HK-2 (cell line): ENCODE measurements around the gene BACE1.
"Not testable (repeated sequence)": the region's sequence is repeated elsewhere in the genome, so short reads cannot be mapped to it uniquely, and the experiment has no call there.

Experiments used
- DNase-seq: peaks from one replicate; pipeline ENCODE4 v3.0.0-alpha.2; 2018; ENCODE audit not compliant: unreplicated experiment

Gene BACE1

GRCh38 chr11:117316197-117316961 is at the start of gene BACE1:
Gene BACE1 (minus strand): TSS chr11:117316256. CDS start chr11:117315795, 461 bp downstream.
- peak; percentile 77 for DNase-seq

- DNase-seq = no peak
Observed at GRCh38 chr11:117361432-117361831, 45.4 kb upstream of the BACE1 start.

DNA sequence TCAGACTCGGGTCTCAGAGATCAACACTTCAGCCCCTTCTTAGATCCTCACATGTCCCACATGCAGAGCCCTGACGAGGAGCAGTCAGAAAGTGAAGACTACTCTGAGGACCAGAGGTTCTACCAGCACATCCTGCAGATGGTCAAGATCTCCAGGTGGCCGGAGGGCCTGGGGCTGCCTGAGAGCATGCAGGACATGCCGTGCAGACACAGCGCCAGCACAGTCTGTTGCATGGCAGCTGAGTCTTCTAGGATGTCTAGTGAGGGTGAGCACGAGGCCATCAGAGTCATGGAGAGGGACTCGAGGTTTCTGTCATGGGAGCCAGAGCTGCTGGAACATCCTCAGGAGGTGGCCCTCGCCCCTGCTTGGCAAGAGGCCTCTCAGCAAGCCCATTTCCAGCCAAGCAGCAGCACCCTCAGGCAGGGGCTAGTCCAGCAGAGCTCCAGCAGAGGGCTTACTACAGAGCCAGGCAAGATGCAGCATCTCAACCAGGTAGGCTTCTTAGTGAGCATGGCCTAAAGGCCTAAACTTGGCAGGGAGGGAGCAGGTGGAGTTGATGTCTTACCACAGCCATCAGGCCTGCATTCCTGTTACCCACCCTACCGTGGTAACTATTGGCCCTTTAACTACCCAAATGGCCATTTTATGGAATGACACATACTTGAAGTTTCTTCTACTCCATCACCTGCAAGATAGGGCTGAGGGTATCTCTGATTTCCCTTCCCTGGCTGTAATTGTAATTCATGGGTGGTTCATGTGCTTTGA is 40.3 kb upstream of the BACE1 start:
- DNase-seq = no peak

DNA sequence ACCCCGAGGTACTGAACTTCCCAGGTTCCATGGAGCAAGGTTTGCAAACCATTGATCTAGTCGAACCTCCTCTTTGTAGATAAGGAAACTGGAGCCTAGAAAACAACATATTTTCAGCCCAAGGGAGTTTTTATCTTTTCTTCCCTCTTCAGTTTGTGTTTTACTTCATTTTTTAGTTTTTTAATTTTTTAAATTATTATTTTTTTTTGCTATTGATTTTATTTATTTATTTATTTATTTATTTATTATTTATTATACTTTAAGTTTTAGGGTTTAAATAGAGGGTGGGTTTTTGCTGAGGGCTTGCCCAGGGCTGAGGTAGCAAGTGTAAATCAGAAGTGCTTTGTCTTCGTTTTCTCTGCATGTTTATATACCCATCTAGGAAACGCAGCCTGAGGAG is 38.5 kb upstream of the BACE1 start:
- DNase-seq = no peak

DNA sequence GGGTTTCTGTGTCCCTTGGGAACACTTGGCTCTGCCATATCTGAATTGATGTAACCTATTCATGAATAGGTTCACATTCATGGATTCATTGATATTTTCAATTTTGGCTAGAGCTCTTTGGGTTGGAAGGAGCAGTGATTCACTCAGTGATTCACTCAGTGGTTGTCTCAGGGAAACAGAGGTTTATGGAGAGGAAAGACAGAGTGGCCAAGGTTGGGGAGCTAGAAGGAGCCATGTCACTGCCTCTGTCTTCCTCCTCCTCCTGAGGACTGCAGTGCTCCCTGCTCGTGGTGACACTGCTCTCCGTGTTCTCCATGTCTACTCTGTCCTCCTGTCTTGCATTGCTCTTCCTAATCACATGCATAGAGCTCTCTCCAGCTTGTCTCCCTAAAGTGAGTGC is 29.0 kb upstream of the BACE1 start:
- DNase-seq = no peak

DNA sequence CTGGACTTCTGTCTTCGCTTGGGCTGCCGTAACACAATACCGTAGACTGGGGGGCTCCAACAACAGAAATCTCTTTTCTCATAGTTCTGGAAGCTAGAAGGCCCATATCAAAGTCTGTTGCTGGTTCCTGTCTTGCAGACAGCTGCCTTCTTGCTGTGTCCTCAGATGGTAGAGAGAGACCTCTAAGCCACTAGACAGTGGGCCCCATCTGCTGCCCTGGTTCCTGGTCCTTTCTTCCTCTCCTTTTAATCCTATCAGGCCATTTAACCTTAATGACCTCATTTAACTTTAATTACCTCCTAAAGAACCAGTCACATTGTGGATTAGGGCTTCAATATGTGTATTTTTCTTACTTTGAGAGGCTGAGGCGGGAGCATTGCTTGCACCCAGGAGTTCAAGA is 21.0 kb upstream of the BACE1 start:
- no peak for DNase-seq

DNA sequence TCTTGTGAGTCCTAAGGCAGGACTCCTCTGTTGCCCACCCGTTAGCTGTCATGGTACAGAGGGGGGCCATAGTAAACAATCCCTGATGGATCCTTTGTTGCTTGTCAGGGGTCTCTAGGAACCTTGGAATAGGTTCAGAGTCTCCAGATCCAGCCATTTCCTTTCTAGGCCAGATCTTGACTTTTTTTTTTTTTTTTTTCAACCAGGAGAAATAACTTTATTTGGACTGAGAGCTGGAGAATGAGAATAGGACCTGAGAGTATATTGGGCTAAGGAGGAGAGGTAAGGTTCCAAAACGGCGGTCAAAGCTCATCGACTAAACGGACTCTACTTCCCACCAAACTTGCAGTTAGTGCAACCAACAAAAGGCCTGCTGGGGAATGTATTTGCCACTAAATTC is 19.3 kb upstream of the BACE1 start:
- DNase-seq = no peak

- no peak for DNase-seq
Observed at GRCh38 chr11:117334896-117335295, 18.8 kb upstream of the BACE1 start.

DNA sequence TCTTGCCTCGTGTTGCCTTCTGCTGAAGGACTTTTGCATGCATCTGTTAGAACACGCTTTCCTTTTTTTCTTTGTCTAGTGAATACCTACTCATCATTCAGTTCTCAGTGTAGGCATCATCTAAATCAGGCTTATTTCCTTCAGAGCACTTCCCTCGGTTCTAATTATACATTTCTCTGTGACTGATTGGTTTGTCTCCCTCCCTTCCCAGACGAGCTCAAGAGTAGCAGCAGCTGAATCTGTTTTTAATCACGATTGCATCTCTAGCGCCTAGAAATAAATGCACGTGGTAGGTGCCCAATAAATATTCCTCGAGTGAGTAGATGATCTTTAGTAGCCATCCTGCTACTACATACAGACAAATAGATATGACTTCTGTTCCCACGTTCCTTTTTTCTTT is 17.9 kb upstream of the BACE1 start:
- DNase-seq = no peak

GRCh38 chr11:117332843-117333242 is 16.8 kb upstream of the BACE1 start:
- no peak for DNase-seq

DNA sequence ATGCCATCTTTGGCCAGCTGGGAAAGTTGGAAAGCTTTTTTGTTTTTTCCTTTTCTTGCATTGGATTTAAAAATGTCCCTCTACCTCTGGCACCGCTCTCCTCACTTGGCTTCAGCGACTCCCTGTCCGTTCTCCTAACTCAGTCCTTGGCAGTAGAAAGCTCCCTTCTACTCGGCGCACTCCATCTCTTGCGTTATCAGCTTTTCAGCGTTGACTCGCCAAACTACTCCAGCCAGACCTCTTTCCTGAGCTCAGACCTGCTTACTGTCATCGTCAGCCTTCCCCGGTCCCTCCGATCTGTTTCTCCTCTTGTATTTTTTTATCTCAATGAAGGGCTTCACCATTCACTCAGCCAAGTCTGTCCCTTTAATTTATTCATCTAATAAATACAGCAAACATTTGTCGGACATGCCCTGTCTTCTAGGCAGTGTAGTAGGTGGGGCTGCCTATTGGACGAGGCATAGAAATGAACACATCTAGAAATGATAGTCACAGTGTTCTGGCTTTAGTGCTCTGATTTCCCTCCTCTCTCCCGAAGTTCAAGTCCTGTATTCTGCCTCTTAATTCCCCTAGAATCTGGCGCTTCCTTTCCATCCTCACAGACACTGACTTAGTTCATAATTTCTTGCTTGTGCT is 12.4 kb upstream of the BACE1 start:
- DNase-seq = no peak

DNA sequence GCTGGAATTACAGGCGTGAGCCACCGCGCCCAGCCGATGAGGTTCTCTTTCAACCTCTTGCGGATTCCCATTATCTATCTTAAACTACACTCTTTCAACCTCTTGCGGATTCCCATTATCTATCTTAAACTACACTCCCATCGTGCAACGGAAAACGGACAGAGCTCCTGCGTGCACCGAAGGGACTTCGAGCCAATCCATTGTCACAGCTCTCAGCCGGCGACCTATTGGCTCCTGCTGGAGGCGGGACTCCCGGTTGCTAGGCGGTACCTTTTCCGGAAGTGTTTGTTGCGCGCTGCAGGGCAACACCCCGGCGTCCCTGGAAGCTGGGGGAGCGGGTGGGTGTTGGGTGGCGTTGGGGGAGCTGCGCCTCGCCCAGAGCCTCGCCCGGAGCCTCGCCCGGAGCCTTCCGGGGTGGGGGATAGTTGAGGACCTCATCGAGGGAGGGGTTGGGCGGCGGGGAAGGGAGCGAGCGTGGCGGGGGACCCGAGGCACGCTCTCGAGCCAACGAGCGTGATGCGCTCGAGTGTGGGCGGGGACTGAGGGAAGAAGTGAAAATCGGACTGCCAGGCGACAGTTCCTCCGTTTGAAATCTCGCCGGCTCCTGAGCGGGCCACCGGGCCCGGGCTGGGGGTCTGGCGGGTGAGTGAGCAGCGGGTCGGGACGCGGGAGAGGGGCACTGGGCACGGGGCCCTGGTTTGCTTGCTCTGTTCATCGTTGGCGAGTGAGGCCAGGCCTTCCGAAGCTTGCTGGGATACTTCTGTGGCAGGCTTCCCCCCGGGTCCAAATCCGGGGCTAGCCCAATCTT is 11.7 kb upstream of the BACE1 start, which contains the start of gene CEP164:
Gene CEP164, plus strand, starts transcription at position 288 of the 808 bp plus-strand sequence. CDS start 10,733 bp downstream, outside the sequence.
- DNase-seq = peak; percentile 88

- not testable (repeated sequence) for DNase-seq
Observed at GRCh38 chr11:117327255-117327566, 11.2 kb upstream of the BACE1 start.

GRCh38 chr11:117319214-117319840 is 3.3 kb upstream of the BACE1 start:
- DNase-seq = no peak

- DNase-seq = no peak
Observed at GRCh38 chr11:117318738-117319137, 2.7 kb upstream of the BACE1 start.

- peak; percentile 28 for DNase-seq
Observed at GRCh38 chr11:117315285-117316196, 515 bp downstream of the BACE1 start.

GRCh38 chr11:117314840-117315239 is 1.2 kb downstream of the BACE1 start:
- no peak for DNase-seq

DNA sequence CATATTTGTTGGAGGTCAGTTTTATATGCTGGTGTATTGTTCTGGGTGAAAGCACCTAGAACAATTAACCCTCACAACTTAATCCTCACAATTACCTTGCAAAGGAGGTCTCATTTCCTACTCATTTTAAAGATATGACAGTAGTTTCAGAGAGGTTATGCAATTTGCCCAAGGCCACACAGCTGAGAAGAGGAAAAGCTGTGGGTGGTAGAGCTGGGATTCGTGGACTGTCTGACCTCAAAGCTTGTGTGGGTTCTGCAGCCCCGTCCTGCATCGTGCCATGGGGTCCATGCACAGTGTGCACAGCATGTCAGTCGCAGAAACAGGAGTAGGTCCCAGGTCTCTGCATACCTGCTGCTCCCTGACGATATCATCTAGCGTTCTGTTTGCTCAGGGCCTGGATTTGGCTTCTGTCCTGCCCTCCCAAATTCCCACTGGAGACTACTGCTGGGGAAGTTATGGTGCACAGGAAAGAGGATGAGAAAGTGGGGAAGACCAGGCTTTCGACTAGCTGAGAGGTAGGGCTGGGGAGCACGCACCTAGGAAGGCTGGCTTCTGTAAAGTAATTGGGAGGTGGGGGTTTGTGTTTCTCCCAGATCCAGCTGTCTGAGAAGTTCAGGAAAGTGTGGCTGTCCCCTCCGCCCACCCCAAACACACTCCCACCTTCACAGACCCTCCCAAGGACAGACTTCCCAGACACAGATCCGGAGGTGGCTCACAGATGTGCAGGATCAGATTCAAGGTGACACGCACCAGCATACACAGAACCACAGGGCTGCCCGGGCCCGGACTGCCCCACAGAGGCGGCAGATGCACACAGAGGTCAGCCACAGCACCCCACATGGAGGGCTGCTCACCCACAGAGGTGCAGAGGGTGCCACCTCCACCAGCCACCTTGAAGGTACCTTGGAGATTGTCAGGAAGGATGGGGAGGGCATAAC is 2.0 kb downstream of the BACE1 start:
- no peak for DNase-seq

GRCh38 chr11:117313091-117313490 is 3.0 kb downstream of the BACE1 start:
- no peak for DNase-seq
